HG02884 (cell line): ENCODE data around the gene RNF212B.

Experiments used
- ATAC-seq: cut with Tn5 transposase; IDR thresholded peaks from one replicate; pipeline ENCODE4 v1.9.1; 2021; ENCODE audit warnings: mild to moderate bottlenecking, moderate library complexity; ENCODE audit not compliant: unreplicated experiment

RNF212B gene

GRCh38 chr14:23294734-23295561 is 57.2 kb downstream of the RNF212B start:
- ATAC-seq = no peak

GRCh38 chr14:23296012-23296777 is 58.5 kb downstream of the RNF212B start:
- ATAC-seq = no peak

GRCh38 chr14:23297096-23297495 is 59.4 kb downstream of the RNF212B start:
- no peak for ATAC-seq

- ATAC-seq = no peak
Measured at GRCh38 chr14:23297611-23298277, 60.0 kb downstream of the RNF212B start.

GRCh38 chr14:23299211-23299957 is 61.6 kb downstream of the RNF212B start:
- ATAC-seq = no peak

GRCh38 chr14:23299986-23300686 is 62.4 kb downstream of the RNF212B start:
- ATAC-seq = no peak

GRCh38 chr14:23300687-23301223 is 63.0 kb downstream of the RNF212B start:
- ATAC-seq = no peak

- ATAC-seq = peak; percentile 72
Measured at GRCh38 chr14:23301288-23301968, 63.7 kb downstream of the RNF212B start.

- ATAC-seq = peak; percentile 8
Measured at GRCh38 chr14:23301969-23302289, 64.2 kb downstream of the RNF212B start.

- ATAC-seq = peak; percentile 31
Measured at GRCh38 chr14:23302290-23303225, 64.8 kb downstream of the RNF212B start, which contains the start of gene PPP1R3E. Gene PPP1R3E (minus strand): TSS chr14:23302859. CDS start chr14:23302576, 283 bp downstream.

- ATAC-seq = no peak
Measured at GRCh38 chr14:23306412-23307145, 68.8 kb downstream of the RNF212B start, which contains the start of gene BCL2L2. Gene BCL2L2 (plus strand): TSS chr14:23306833. CDS start chr14:23307768, 935 bp downstream.

GRCh38 chr14:23307146-23307530 is 69.4 kb downstream of the RNF212B start:
- ATAC-seq = no peak

- no peak for ATAC-seq
Measured at GRCh38 chr14:23307687-23308644, 70.2 kb downstream of the RNF212B start.

GRCh38 chr14:23308721-23309445 is 71.1 kb downstream of the RNF212B start:
- ATAC-seq = no peak

GRCh38 chr14:23310546-23310945 is 72.8 kb downstream of the RNF212B start:
- no peak for ATAC-seq

GRCh38 chr14:23316300-23316699 is 78.6 kb downstream of the RNF212B start:
- ATAC-seq = no peak
